HepG2 (cell line): Measurements from ENCODE around the gene TM9SF2. TPM values are rescaled to one million over a fixed set of nuclear protein-coding genes. Genes with fewer than 3 reads are reported as not detected.
A peak's percentile ranks its signal among the peaks of the same experiment; 100 is the strongest.

Experiments used
- AGO1 ChIP-seq: fragments of 200-400 bp; formaldehyde crosslinking; IDR thresholded peaks from 2 replicates; pipeline ENCODE4 v1.6.1; 2017; ENCODE audit warnings: mild to moderate bottlenecking, low read depth, low read length, moderate library complexity; ENCODE audit not compliant: poor library complexity, severe bottlenecking
- BRD4 ChIP-seq: sonication (generic); formaldehyde crosslinking; IDR thresholded peaks from 2 replicates; pipeline ENCODE4 v1.4.0; 2020; ENCODE audit warnings: missing genetic modification reagents
- NAIF1 ChIP-seq: sonication (generic); formaldehyde crosslinking; IDR thresholded peaks from 2 replicates; pipeline ENCODE4 v1.5.0; 2020; ENCODE audit warnings: mild to moderate bottlenecking, missing genetic modification reagents, borderline replicate concordance
- PAWR ChIP-seq: sonication (generic); formaldehyde crosslinking; IDR thresholded peaks from 2 replicates; pipeline ENCODE4 v1.4.0; 2020; ENCODE audit warnings: missing genetic modification reagents, mild to moderate bottlenecking, borderline replicate concordance
- SAFB2 ChIP-seq: sonication (generic); formaldehyde crosslinking; IDR thresholded peaks from 2 replicates; pipeline ENCODE4 v1.5.1; 2020; ENCODE audit warnings: missing genetic modification reagents, low read depth, mild to moderate bottlenecking, borderline replicate concordance
- SRSF1 ChIP-seq: fragments of 200-400 bp; formaldehyde crosslinking; optimal IDR thresholded peaks from 2 replicates; pipeline ENCODE3; 2017; ENCODE audit warnings: mild to moderate bottlenecking, low read depth, low read length, moderate library complexity
- STAT5B ChIP-seq: sonication (generic); formaldehyde crosslinking; IDR thresholded peaks from 2 replicates; pipeline ENCODE4 v1.4.0; 2020; ENCODE audit warnings: missing genetic modification reagents
- TOE1 ChIP-seq: sonication (generic); formaldehyde crosslinking; IDR thresholded peaks from 2 replicates; pipeline ENCODE4 v1.4.0; 2020; ENCODE audit warnings: mild to moderate bottlenecking, missing genetic modification reagents
- ZNF263 ChIP-seq: sonication (generic); formaldehyde crosslinking; IDR thresholded peaks from 2 replicates; pipeline ENCODE4 v1.4.0; 2020; ENCODE audit warnings: missing genetic modification reagents
- ZNF326 ChIP-seq: sonication (generic); formaldehyde crosslinking; IDR thresholded peaks from 2 replicates; pipeline ENCODE4 v1.4.0; 2020; ENCODE audit warnings: missing genetic modification reagents, borderline replicate concordance
- ZNF564 ChIP-seq: sonication (generic); formaldehyde crosslinking; IDR thresholded peaks from 2 replicates; pipeline ENCODE4 v1.8.1; 2023; ENCODE audit warnings: mild to moderate bottlenecking, missing genetic modification reagents
- ZNF605 ChIP-seq: sonication (generic); formaldehyde crosslinking; IDR thresholded peaks from 2 replicates; pipeline ENCODE4 v1.8.0; 2022; ENCODE audit warnings: mild to moderate bottlenecking, missing genetic modification reagents
- ZSCAN22 ChIP-seq: sonication (generic); formaldehyde crosslinking; IDR thresholded peaks from 2 replicates; pipeline ENCODE4 v1.4.0; 2020; ENCODE audit warnings: mild to moderate bottlenecking, missing genetic modification reagents
- polyA plus RNA-seq, 8 experiments: library from polyadenylated mRNA; depleted of rRNA in 3 of 8; stranded (reverse) in 7 of 8; unstranded in 1 of 8; fragments of >200 nt; fragmentation: Illumina TruSeq in 4 of 8; extraction: Trizol in 4 of 8; gene quantifications; 2 replicates each; pipeline versions ENCODE4 v1.2.1 to v1.2.3, GENCODE V29; 2011 to 2016; ENCODE audit warnings: low read depth in 4 of 8, missing spikeins in 1 of 8, mixed read lengths in 1 of 8; ENCODE audit not compliant: insufficient read depth in 1 of 8
- total RNA-seq, 5 experiments: library from RNA; depleted of rRNA; stranded (reverse); fragments of >200 nt; fragmentation: Illumina TruSeq; extraction: Trizol; gene quantifications; 2 replicates each; pipeline ENCODE4 v1.2.3, GENCODE V29; 2016; ENCODE audit warnings: low read depth in 1 of 5
- TF ChIP-seq, protein P1 (sequence below): sonication (generic); formaldehyde crosslinking; IDR thresholded peaks from 2 replicates; pipeline ENCODE4 v1.4.0; 2020; ENCODE audit warnings: missing genetic modification reagents
- TF ChIP-seq, protein P2 (sequence below): sonication (generic); formaldehyde crosslinking; IDR thresholded peaks from 2 replicates; pipeline ENCODE4 v1.9.0; 2021; ENCODE audit warnings: missing genetic modification reagents, mild to moderate bottlenecking, borderline replicate concordance
- TF ChIP-seq, protein P3 (sequence below): sonication (generic); formaldehyde crosslinking; IDR thresholded peaks from 2 replicates; pipeline ENCODE4 v1.5.0; 2020; ENCODE audit warnings: missing genetic modification reagents
- TF ChIP-seq, protein P4 (sequence below): sonication (generic); formaldehyde crosslinking; IDR thresholded peaks from 2 replicates; pipeline ENCODE4 v1.4.0; 2020; ENCODE audit warnings: missing genetic modification reagents
- TF ChIP-seq, protein P5 (sequence below): IDR thresholded peaks from 2 replicates; pipeline ENCODE4 v1.6.1; 2012; ENCODE audit warnings: low read length, improper control_type of control experiment

TM9SF2 gene
- total and polyA plus RNA-seq, 2 of the 13 experiments (the other 11 are each of a cell fraction or from before 2014, with no cell fraction given): 94.1 to 123 TPM

DNA sequence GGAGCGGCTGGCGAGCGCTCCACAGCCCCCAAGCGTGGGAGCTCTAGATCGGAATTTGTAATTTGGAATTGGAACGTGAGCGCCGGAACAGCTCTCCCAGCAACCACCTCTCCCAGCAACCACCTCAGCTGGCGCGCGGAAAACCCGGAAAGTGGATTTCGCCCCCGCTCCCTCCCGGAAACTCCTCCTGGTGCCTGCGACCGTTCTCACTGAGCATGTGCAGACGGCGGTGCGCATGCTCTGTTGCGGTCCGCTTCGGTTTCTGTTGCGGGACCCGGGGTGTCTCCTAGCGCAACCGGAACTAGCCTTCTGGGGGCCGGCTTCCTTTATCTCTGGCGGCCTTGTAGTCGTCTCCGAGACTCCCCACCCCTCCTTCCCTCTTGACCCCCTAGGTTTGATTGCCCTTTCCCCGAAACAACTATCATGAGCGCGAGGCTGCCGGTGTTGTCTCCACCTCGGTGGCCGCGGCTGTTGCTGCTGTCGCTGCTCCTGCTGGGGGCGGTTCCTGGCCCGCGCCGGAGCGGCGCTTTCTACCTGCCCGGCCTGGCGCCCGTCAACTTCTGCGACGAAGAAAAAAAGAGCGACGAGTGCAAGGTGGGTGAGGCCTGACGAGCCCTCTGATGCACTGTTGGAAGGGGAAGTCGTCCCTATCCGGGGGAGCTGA lies at the start of gene TM9SF2 (continued):
- TF ChIP-seq, protein P1, sequence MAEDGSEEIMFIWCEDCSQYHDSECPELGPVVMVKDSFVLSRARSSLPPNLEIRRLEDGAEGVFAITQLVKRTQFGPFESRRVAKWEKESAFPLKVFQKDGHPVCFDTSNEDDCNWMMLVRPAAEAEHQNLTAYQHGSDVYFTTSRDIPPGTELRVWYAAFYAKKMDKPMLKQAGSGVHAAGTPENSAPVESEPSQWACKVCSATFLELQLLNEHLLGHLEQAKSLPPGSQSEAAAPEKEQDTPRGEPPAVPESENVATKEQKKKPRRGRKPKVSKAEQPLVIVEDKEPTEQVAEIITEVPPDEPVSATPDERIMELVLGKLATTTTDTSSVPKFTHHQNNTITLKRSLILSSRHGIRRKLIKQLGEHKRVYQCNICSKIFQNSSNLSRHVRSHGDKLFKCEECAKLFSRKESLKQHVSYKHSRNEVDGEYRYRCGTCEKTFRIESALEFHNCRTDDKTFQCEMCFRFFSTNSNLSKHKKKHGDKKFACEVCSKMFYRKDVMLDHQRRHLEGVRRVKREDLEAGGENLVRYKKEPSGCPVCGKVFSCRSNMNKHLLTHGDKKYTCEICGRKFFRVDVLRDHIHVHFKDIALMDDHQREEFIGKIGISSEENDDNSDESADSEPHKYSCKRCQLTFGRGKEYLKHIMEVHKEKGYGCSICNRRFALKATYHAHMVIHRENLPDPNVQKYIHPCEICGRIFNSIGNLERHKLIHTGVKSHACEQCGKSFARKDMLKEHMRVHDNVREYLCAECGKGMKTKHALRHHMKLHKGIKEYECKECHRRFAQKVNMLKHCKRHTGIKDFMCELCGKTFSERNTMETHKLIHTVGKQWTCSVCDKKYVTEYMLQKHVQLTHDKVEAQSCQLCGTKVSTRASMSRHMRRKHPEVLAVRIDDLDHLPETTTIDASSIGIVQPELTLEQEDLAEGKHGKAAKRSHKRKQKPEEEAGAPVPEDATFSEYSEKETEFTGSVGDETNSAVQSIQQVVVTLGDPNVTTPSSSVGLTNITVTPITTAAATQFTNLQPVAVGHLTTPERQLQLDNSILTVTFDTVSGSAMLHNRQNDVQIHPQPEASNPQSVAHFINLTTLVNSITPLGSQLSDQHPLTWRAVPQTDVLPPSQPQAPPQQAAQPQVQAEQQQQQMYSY (CRISPR knock-in tag): peak; percentile 99
- no peak for TF ChIP-seq STAT5B
- no peak for TF ChIP-seq PAWR (CRISPR knock-in tag)
- no peak for TF ChIP-seq SAFB2 (CRISPR knock-in tag)
- TF ChIP-seq, protein P2, sequence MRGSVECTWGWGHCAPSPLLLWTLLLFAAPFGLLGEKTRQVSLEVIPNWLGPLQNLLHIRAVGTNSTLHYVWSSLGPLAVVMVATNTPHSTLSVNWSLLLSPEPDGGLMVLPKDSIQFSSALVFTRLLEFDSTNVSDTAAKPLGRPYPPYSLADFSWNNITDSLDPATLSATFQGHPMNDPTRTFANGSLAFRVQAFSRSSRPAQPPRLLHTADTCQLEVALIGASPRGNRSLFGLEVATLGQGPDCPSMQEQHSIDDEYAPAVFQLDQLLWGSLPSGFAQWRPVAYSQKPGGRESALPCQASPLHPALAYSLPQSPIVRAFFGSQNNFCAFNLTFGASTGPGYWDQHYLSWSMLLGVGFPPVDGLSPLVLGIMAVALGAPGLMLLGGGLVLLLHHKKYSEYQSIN (CRISPR knock-in tag): no peak
- no peak for TF ChIP-seq NAIF1
- TF ChIP-seq, protein P3, sequence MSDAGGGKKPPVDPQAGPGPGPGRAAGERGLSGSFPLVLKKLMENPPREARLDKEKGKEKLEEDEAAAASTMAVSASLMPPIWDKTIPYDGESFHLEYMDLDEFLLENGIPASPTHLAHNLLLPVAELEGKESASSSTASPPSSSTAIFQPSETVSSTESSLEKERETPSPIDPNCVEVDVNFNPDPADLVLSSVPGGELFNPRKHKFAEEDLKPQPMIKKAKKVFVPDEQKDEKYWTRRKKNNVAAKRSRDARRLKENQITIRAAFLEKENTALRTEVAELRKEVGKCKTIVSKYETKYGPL (CRISPR knock-in tag): no peak
- peak; percentile 64; the same call in 1 of the 2 replicates for TF ChIP-seq BRD4 (CRISPR knock-in tag)
- no peak for TF ChIP-seq ZNF564 (CRISPR knock-in tag)
- peak; percentile 61 for TF ChIP-seq AGO1
- no peak for TF ChIP-seq ZNF263 (CRISPR knock-in tag)
- TF ChIP-seq ZSCAN22 (CRISPR knock-in tag): no peak
- peak; percentile 15; the same call in 1 of the 2 replicates for TF ChIP-seq ZNF605
- TF ChIP-seq, protein P4, sequence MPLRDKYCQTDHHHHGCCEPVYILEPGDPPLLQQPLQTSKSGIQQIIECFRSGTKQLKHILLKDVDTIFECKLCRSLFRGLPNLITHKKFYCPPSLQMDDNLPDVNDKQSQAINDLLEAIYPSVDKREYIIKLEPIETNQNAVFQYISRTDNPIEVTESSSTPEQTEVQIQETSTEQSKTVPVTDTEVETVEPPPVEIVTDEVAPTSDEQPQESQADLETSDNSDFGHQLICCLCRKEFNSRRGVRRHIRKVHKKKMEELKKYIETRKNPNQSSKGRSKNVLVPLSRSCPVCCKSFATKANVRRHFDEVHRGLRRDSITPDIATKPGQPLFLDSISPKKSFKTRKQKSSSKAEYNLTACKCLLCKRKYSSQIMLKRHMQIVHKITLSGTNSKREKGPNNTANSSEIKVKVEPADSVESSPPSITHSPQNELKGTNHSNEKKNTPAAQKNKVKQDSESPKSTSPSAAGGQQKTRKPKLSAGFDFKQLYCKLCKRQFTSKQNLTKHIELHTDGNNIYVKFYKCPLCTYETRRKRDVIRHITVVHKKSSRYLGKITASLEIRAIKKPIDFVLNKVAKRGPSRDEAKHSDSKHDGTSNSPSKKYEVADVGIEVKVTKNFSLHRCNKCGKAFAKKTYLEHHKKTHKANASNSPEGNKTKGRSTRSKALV (CRISPR knock-in tag): no peak
- TF ChIP-seq ZNF326 (CRISPR knock-in tag): no peak
- TF ChIP-seq, protein P5, sequence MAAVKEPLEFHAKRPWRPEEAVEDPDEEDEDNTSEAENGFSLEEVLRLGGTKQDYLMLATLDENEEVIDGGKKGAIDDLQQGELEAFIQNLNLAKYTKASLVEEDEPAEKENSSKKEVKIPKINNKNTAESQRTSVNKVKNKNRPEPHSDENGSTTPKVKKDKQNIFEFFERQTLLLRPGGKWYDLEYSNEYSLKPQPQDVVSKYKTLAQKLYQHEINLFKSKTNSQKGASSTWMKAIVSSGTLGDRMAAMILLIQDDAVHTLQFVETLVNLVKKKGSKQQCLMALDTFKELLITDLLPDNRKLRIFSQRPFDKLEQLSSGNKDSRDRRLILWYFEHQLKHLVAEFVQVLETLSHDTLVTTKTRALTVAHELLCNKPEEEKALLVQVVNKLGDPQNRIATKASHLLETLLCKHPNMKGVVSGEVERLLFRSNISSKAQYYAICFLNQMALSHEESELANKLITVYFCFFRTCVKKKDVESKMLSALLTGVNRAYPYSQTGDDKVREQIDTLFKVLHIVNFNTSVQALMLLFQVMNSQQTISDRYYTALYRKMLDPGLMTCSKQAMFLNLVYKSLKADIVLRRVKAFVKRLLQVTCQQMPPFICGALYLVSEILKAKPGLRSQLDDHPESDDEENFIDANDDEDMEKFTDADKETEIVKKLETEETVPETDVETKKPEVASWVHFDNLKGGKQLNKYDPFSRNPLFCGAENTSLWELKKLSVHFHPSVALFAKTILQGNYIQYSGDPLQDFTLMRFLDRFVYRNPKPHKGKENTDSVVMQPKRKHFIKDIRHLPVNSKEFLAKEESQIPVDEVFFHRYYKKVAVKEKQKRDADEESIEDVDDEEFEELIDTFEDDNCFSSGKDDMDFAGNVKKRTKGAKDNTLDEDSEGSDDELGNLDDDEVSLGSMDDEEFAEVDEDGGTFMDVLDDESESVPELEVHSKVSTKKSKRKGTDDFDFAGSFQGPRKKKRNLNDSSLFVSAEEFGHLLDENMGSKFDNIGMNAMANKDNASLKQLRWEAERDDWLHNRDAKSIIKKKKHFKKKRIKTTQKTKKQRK: no peak
- no peak for TF ChIP-seq SRSF1
- TF ChIP-seq TOE1 (CRISPR knock-in tag): 0 out of 2 replicates have a peak, but pooled peaks have one; percentile 80
